CD4-positive, alpha-beta T cell treated with Interleukin-21 for 1 hour (primary cell): ENCODE results near the gene ZNF630.
A peak's percentile ranks its signal among the peaks of the same experiment; 100 is the strongest.
"Not testable (repeated sequence)": the region's sequence is repeated elsewhere in the genome, so short reads cannot be mapped to it uniquely, and the experiment has no call there.

Source experiments
- DNase-seq: peaks from one replicate; pipeline ENCODE4 v3.0.0-alpha.2; 2020

Gene ZNF630

GRCh38 chrX:48027545-48027944 is 43.9 kb downstream of the ZNF630 start:
- DNase-seq: not testable (repeated sequence)

- DNase-seq: peak; percentile 66
Measured at GRCh38 chrX:48025561-48025960, 45.9 kb downstream of the ZNF630 start.

GRCh38 chrX:48022738-48023137 is 48.7 kb downstream of the ZNF630 start:
- DNase-seq: no peak

GRCh38 chrX:48022100-48022499 is 49.3 kb downstream of the ZNF630 start:
- no peak for DNase-seq

- peak; percentile 84 for DNase-seq
Measured at GRCh38 chrX:48021026-48021900, 50.2 kb downstream of the ZNF630 start.

GRCh38 chrX:48020472-48020871 is 51.0 kb downstream of the ZNF630 start:
- peak; percentile 39 for DNase-seq

GRCh38 chrX:48019892-48020291 is 51.5 kb downstream of the ZNF630 start:
- DNase-seq: not testable (repeated sequence)

GRCh38 chrX:48016583-48017310 is 54.7 kb downstream of the ZNF630 start:
- not testable (repeated sequence) for DNase-seq

GRCh38 chrX:48009445-48009960 is 61.9 kb downstream of the ZNF630 start:
- DNase-seq: not testable (repeated sequence)
